NCI-H146 (cell line): Measurements from ENCODE around the gene TTC4.
A peak's percentile ranks its signal among the peaks of the same experiment; 100 is the strongest.
"Not testable (repeated sequence)": the region's sequence is repeated elsewhere in the genome, so short reads cannot be mapped to it uniquely, and the experiment has no call there.

ENCODE experiments used
- DNase-seq: peaks from one replicate; lab custom pipeline; 2025; lab: John Stamatoyannopoulos, UW

TTC4 gene

DNA sequence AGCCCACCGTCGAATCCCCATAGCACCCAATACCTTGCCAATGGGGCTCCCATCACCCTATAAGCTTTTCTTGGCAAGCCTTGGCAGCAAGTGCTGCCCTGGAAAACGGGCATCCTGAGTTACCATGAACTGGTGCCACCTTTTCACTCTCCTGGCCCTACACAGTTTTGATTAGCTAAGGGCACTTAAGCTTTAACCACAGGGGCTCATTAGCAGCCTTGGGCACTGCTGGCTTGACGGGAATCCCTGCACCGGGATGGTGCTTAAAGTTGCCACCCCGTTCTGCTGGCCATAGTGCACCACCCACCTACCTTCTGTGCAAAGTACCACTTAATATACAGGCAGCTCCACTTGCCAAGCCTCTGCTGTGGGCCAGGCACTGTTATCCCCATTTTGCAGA, 34.9 kb downstream of the TTC4 start:
- DNase-seq = no peak

DNA sequence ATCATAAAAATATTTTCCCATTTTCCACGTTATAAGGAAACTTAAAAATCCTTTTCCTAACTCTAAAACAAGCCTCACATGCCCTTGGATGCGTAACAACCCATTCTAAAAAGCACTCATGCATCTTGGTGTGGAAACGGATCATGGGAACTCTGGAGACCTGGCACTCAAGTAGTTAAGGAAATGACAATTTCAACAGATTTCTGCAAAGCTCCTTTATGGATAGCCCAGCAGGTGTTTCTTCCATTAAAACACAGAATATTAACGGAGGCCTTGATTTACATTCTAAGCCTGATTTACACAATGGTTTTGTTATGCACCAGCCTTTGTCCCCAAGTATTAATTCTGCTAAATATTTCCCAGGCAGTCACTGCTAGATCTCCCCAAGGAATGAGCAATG, 35.8 kb downstream of the TTC4 start:
- DNase-seq = no peak

DNA sequence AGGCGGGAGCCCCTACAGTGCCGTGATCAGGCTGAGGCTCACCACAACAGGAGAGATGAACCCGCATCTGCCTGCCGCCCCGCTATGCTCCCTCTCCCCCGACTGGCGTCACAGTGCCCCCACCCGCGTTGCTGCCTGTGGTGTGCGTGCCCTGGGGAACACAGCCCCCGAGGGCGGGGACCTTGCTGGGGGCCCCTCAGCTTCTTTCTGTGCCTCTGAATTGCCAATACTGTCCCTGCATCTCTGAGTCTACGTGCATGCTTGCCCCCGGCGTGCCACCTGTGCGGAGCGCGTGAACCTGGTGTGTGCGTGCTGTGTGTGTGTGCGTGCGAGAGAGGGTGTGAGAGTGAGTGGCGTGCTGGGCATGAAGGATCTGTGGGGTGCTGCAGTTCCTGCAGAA, 38.4 kb downstream of the TTC4 start:
- DNase-seq = no peak

DNA sequence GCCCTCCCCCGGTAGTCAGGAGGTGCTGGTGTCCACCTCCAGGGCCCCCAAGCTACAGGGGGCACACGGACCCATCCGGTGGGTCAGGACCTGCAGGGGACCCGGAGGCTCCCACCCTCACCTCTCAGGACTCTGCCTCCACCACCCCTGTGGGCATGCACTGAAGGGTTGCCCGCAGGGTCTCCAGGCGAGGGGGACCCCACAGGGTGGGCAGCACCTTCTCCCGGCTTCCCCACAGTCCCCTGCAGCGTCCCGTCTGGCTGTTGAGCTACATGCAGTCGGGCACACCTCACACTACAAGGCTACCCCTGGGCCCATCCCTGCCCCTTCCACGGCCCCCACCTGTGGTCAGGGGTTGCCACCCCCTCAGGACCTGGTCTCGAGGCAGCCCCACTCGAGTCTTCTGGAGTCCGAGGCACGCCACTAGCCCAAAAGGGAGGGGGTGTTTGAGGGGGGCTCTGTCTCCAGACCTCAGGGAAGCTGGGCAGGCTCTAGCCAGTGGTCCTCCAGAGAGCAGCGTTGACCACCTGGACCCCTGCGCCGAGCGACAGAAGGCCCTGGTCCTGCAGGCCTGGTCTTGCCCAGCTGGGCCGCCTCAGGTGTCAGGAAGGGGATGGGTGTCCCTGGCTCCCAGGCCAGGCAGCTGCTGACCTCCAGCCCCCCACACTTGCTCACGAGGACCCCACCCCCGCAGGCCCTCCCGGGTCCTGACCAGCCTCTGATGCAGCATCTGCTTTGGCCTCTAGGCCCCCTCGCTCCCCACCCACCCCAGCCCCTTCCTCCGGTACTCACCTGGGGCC, 39.0 kb downstream of the TTC4 start:
- DNase-seq = no peak

DNA sequence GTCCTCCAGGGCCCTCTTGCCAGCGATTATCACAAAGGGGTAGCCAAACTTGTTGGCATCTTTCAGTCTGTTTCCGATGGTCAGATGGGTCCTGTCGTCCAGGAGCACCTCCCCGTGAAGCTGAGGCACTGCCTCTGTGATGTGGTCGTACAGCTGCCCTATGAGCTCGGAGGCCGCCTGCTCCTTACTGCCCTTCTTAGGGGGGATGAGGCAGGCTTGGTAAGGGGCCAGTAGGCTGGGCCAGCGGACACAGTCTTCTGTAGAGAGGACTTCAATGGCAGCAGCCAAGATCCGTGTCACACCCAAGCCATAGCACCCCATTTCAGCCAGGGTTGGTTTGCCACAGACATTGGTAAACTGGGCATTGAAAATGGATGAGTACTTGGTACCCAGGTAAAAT, 42.2 kb downstream of the TTC4 start:
- DNase-seq = no peak

DNA sequence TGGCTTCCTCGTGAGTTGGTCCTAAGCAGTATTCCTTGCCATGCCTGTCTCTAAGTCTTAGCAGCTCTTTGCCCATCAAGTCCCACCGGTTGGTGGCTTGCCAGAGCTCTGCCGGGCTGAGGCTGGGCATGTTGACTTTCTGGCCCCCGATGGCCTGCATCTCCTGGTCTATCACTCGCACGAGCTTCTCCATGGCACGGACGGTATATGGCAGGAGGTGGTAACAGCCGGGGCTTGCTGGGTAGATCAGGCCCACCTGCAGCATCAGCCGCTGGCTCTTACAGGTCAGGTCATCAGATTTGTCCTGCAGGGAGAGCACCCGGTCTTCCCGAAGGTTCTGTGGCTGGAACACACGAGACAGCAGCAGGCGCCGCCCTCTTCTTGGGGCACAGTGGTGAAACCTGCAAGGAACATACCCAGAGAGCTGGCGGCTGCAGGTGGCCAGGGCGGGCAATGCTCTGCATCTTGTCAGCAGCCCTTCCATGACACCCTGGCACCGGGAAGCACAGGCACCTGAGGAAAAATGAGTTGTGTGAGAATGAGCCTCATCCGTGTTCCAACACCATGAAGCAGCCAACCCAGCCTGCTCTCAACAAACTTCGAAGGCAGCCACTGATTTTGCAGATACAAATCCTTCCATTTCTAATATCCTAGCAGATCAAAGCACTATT, 43.2 kb downstream of the TTC4 start:
- no peak for DNase-seq

DNA sequence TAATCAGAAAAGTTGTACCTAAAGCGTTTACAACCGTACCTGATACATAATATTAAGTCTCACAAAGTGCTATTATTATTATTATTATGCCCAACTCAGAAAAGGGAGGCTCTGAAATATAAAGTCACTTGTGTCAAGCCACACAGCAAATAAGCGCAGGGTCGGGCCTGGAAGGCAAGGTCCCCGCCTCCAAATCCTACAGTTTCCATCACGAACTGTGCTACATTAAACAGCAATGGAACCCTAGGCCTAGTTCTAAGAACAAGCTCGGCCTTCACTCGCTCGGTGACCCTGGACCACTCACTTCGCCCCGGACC, 48.1 kb downstream of the TTC4 start:
- no peak for DNase-seq

DNA sequence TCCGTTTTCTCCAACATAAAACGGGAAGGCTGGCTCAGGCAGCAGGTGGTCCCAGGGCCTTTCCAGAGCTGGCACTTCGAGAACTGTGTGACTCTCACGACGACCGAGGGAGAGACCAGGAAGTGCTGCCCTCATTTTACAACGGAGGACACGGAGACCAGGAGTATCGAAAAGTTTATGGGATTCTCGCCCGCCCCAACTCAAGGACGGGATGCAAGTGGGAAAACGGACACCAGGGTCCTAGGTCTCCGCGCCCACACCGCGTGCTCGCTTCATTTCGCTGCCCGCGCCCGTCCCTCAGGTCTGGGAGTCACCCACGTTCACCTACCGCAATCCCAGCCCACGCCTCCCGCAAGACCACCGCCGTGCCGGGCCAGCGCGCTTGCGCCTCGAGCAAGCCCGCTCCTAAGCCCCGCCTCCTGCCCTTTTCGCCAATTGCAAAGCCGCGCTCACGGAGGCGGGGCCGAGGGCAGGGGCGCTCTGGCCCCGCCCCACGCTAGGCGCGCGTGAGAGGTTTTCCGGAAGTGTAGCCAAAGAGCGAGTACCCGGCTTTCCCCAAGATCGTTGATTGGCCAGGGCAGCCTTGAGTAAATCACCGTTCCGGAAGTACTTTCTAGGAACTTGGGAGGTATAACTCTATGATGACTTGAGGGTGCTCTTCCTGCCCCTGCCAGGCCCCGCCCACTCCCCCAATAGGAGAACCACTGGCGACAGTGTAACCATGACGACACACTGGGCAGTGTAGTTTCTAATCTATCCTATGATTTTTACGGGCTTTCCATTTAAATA, 48.7 kb downstream of the TTC4 start, which contains the start of gene PARS2:
PARS2 (minus strand) TSS at position 391 of the 789 bp plus-strand sequence. CDS start 5,362 bp downstream, outside the sequence.
- peak; percentile 99 for DNase-seq

DNA sequence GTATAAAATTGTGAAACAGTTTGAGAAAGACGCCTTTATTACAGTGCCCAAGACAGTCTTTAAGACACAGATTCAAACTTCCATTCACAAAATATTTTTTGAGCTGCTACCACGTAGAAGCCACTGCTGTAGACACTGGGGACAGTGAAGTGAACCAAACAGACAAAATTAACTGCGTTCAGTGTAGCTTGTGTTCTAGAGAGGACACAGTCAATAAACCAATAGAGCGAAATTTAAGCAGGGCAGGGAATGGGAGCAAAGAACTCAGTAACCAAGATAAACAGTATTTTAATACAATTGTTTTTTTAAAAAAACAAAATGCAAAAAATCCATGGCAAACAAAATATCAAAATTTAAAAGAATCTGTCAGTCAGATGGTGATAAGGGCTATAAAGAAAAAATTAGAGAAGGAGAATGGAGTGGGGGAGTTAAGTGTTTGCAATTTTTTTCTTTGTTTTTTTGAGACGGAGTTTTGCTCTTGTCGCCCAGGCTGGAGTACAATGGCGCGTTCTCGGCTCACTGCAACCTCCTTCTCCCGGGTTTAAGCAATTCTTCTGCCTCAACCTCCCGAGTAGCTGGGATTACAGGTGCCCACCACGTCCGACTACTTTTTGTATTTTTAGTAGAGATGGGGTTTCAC, 49.4 kb downstream of the TTC4 start:
- DNase-seq = no peak

DNA sequence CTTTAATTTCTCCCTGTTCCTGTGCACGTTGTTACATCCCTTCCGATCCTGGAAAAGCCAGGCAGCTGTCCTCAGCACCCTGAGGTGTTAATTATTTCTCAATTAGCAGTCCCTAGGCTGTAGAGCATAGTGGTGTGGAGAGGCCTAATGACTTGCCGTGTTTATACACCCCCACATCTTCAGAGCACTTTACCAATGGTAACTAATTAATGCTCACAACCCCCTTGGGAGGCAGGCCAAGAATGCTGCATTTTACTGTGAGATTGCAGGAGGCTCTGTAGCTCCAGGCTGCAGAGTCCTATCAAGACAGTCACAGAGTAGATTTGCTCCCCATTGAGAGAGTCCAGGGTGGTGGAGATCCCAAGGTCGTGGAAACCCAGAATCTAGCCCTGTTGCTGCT, 51.1 kb downstream of the TTC4 start:
- peak; percentile 78 for DNase-seq

DNA sequence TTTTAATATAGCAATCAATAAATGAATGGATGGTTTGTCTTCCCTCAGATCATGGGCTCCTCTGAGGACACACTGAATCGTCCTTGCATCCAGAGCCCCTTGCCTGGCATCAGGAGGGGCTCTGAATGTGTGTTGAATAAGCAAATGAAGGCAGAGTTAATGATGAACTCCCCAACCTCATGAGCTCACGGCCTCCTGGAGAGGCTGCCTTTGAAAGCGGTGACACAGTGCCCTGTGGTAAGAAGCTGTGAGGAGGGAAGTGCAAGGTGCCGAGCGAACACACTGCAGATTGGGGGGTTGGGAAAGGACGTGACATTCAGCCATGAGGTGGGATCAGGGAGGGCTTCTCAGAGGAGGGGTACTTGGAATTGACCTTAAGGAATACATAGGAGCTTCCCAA, 51.9 kb downstream of the TTC4 start:
- DNase-seq = peak; percentile 34

DNA sequence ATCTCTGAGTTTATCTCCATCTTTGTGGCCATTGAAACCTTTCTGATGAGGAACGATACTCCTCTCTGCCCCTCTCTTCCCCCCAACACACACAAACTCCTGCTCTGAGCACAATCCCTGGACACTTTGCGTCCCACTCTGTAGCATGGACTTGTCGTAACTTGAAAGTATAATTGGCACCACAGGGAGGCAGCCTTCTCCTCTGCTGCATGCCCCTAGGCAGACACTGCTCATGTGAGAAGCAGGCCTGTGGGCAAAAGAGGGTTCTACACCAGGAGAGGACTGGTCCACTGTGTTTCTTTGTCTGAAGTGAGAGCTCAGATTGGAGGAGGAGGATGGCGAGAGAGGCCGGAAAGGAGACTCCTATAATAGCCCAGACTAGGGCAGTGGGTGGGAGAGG, 52.4 kb downstream of the TTC4 start:
- DNase-seq = peak; percentile 78

DNA sequence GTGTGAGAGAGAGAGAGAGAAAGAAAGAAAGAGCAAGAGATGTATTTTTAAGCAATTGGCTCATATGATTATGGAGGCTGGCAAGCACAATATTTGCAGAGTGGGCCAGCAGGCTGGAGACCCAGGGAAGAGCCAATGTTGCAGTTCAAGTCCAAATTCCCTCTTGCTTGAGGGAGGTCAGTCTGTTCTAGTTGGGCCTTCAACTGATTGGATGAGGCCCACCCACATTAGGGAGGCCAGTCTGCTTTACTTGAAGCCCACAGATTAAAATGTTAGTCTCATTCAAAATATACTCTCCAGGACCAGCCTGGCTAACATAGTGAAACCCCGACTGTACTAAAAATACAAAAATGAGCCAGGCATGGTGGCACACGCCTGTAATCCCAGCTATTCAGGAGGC, 57.3 kb downstream of the TTC4 start:
- DNase-seq = no peak

DNA sequence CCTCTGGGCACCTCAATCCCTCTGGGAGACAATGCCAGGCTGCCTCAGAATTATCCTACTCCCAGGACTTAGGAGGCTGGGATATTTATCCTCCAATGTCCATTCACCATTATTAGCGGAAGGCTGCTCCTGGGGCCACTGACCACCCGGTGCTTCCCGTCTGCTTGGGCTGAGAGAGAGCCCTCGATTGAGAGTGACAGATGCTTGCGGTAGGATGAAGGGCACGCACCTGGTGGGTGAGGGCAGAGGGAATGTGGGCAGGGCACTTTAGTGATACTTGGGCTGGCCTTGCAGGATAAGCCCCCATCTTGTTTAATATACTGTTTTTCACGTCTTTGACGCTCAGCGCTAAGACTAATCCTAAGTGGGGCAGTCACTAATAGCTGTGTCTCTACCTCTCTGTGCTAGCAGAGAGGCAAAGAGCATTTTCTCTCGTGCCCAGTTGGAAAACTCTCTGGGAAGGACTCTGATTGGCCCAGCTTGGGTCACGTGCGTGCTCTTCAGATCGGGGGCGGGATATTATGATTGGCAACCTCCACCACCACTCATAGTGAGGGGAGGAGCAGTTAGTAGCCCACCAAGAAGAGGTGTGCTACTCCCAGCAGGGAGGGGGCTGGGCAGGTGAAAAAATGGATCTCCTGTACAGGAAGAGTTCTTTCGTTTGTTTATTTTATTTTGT, 59.3 kb downstream of the TTC4 start:
- DNase-seq = peak; percentile 40

DNA sequence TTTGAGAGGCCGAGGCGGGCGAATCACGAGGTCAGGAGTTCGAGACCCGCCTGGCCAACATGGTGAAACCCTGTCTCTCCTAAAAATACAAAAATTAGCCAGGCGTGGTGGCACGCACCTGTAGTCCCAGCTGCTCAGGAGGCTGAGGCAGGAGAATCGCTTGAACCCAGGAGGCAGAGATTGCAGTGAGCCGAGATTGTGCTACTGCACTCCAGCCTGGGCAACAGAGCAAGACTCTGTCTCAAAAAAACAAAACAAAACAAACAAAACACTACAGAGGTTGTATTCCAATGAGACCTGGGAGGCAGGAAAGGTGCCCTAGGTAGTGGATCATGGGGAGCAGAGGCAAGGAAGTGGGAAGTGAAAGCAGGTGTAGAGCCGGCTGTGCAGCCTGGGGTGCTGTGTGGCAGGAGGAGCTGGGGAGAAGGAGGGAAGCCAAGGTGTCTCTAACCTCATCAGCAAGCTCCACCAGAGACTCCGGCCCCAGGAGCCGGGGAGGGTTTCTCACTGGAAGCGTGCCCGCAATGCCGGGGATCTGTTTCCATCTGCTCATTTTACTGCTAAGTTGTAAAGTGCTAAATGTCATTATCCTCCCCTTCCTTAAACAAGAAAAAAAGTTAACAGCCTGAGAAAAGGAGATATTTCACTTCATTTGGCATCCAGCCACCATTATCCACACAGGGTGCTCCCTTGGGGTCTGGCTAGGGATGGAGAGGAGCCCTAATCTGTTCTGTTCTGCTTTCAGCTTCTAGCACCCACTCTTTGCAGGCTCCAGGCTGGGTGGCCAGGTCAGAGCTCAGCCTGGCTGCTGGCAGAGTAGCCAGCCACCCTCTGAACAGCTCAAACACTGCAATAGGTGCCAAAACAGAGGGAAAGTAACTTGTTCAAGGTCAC, 60.4 kb downstream of the TTC4 start:
- DNase-seq = not testable (repeated sequence)

DNA sequence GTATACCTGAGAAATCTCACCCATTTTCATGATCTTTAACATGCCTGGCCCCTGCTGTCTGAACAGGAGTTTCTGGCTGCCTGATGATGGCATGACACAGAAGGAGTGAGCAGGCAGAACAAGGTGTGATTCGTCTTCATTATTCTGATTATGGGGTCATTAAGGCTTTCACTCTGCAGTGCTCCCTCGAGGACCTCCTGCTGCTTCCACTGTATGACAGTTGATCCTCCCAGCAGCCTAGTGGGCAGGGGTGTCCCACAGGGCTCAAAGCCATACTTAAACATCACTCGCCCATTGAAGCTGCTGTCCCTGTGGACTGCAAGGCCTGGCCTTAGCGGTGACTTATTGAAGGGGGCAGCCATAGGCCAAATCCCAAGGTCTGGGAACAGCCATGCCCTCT, 61.4 kb downstream of the TTC4 start:
- peak; percentile 42 for DNase-seq

DNA sequence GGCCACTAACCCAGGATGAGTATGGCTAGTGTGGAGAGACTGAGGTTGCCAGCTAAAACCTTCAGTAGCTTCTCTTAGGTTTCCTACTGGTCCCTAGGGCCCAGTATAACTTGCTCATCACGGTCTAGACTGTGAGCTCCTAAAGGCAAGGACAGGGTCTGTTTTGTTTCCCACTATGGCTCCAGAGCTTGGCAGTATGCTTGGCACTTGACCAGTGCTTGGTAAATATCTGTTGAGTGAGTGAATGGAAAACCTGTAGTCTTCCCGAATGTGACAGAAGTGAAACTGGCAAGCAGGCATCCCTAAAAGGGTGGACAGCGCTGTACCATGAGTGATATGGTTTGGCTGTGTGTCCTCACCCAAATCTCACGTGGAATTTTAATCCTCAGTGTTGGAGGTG, 61.8 kb downstream of the TTC4 start:
- no peak for DNase-seq

DNA sequence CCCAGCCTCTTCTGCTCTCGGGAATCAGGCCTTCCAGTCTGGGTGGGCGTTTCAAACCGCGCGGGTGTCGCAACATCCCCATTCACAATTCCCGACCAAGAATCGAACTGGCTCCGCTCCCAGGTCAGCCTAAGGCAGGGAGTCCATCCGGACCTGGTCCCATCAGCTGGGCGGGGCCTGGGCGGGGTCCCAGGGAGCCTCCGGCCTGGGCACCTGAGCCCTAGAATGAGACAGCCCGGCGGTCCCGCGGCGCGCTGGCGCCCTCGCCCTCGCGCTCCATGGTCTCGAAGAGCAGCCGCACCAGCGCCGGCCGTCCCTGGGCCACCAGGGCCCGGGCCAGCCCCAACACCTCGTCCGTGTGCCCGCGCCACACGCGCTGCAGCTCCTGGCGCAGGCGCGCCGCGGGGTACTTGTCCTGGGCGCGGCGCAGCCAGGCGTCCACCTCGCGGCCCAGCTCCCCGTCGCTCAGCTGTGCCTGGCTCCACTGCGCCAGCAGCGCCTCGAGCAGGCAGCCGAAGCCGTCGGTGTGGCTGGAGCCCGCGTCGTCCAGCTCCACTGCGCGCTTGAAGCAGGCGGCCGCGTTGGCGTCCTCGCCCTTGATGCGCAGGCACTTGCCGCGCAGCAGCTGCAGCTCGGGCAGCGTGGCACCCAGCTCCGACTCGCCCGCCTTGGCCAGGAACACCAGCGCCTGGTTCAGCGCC, 65.5 kb downstream of the TTC4 start:
- peak; percentile 49 for DNase-seq

DNA sequence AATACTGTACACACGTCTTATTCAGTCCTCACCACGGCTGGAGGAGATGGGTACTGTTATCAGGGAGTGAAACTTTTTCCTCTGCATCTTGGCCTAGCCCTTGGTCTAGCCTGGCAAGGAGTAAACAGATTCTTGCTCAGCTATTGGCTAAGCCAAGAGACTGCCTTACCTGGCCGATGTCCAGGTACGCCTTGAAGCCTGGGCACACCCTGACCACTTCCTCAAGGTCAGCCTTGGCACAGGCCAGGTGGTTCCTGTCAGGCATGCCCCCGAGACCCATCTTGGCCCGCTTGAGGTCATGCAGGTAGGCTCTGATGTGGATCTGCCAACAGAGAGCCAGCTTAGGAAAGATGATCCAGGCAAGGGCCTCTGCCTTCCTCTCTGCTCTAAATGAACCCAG, 66.5 kb downstream of the TTC4 start:
- no peak for DNase-seq

DNA sequence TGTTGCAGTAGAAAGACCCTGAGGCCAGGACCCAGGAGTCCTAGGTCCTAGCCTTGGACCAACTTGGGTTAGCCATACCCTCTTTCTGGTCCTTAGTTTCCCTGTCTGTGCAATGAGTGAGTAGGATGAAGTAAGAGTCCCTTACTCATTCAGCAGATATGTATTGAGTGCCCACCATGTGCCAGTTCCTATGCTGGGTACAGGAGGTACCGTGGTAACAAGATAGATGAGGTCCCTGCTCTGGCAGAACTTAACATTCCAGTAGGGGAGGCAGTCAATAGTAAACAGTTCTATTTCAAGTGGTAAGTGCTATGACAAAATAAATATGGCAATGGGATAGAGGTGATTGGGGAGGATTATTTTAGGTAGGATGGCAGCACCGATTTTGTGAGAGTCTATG, 66.9 kb downstream of the TTC4 start:
- no peak for DNase-seq
